ENCODE data around the gene YPEL1.

DNA sequence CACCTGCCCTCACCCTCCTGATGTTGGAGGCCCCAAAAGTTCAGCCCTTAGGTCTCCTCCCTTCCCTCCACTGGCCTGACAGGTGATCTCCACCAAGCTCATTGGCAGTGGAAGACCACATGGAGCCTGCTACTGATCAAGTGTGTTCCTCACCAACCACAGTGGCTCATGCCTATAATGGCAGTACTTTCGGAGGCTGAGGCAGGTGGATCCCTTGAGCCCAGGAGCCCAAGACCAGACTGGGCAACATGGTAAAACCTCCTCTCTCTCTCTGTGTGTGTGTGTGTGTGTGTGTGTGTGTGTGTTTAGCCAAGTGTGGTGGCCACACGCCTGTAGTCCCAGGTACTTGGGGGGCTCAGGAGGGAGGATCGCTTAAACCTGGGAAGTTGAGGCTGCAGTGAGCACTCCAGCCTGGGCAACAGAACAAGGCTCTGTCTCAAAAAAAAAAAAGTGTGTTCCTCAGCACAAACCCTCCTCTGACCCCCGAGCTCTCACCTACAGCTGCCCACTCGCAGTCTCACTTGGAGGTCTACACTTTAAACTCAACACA lies 4.3 kb upstream of the YPEL1 start:
- no peak for TF ChIP-seq POLR2A (IDR thresholded peaks at IDR 0.05)
- TF ChIP-seq, protein P1, sequence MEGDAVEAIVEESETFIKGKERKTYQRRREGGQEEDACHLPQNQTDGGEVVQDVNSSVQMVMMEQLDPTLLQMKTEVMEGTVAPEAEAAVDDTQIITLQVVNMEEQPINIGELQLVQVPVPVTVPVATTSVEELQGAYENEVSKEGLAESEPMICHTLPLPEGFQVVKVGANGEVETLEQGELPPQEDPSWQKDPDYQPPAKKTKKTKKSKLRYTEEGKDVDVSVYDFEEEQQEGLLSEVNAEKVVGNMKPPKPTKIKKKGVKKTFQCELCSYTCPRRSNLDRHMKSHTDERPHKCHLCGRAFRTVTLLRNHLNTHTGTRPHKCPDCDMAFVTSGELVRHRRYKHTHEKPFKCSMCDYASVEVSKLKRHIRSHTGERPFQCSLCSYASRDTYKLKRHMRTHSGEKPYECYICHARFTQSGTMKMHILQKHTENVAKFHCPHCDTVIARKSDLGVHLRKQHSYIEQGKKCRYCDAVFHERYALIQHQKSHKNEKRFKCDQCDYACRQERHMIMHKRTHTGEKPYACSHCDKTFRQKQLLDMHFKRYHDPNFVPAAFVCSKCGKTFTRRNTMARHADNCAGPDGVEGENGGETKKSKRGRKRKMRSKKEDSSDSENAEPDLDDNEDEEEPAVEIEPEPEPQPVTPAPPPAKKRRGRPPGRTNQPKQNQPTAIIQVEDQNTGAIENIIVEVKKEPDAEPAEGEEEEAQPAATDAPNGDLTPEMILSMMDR (IDR thresholded peaks at IDR 0.05): no peak

Measured in heart left ventricle (tissue), 13 donors.